AG09309 (cell line): ENCODE measurements around the gene KIF9.

Experiments used
- DNase-seq: peaks from one replicate; pipeline ENCODE4 v3.0.0-alpha.2; 2010; ENCODE audit warnings: low read depth
- H3K4me3 ChIP-seq: 2 replicates; pipeline ENCODE4 v1.5.1; 2011; ENCODE audit warnings: mild to moderate bottlenecking, low read depth, low read length, moderate library complexity; ENCODE audit not compliant: control insufficient read depth
- TF ChIP-seq, protein P1 (sequence below): IDR thresholded peaks from 2 replicates; pipeline ENCODE4 v1.5.1; 2011; ENCODE audit warnings: mild to moderate bottlenecking, low read depth, low read length, inconsistent platforms; ENCODE audit not compliant: insufficient read depth, control insufficient read depth; ENCODE audit errors: missing control alignments

Gene KIF9

DNA sequence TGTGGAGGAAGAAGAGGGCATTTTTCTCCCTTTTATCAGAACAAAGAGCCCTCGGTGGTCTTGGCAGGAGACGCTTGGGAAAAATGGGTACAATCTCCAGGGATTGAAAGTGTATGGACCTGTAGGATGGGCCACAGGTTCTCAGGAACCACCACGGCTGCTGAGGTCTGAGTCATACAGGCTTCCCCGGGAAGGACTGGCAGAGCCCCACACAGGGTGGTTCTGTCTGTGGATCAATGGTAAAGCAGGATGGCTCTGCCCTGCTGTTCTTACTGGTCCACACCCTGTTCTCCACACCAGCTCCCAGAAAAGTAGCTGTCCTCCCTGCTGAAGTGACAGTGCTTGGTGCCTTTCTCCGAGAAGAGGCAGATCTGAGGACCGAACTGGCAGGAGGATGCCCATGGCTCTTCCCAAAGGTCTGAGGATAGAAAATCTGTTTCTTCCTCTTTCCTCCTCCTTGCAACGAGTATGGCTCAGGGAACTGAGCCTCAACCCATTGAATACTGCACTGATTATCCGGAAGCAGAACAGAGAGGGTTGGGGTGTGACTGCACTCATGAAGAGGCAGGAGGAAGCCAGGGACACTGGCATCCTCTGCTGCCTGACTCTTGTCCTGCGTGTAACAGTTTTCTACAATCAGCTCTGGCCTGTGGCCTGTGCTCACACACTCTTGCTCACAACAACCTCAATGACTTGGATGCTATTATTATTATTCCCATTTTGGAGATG lies 39.0 kb downstream of the KIF9 start:
- H3K4me3 ChIP-seq: no peak overlapping the region
- TF ChIP-seq, protein P1, sequence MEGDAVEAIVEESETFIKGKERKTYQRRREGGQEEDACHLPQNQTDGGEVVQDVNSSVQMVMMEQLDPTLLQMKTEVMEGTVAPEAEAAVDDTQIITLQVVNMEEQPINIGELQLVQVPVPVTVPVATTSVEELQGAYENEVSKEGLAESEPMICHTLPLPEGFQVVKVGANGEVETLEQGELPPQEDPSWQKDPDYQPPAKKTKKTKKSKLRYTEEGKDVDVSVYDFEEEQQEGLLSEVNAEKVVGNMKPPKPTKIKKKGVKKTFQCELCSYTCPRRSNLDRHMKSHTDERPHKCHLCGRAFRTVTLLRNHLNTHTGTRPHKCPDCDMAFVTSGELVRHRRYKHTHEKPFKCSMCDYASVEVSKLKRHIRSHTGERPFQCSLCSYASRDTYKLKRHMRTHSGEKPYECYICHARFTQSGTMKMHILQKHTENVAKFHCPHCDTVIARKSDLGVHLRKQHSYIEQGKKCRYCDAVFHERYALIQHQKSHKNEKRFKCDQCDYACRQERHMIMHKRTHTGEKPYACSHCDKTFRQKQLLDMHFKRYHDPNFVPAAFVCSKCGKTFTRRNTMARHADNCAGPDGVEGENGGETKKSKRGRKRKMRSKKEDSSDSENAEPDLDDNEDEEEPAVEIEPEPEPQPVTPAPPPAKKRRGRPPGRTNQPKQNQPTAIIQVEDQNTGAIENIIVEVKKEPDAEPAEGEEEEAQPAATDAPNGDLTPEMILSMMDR: no peak
- DNase-seq: no peak

DNA sequence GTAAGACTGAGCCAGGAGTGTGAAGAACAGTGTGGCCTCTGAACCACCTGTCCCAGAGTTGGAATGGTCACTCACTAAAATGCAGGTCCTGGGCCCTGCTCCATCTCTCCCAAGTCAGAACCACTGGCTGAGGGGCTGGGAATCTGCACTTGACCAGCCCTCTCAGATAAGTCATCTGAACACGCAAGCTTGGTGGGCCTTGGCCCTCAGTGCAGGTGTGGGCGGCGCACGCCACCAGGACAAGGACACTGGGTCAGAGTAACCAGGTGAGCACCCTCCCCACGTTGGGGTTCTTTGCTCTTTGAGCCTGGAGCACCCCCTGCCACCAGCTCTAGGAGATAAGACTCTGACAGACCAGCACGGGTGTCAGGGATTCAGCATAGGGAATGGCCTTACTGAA lies 42.7 kb downstream of the KIF9 start:
- no peak for DNase-seq

DNA sequence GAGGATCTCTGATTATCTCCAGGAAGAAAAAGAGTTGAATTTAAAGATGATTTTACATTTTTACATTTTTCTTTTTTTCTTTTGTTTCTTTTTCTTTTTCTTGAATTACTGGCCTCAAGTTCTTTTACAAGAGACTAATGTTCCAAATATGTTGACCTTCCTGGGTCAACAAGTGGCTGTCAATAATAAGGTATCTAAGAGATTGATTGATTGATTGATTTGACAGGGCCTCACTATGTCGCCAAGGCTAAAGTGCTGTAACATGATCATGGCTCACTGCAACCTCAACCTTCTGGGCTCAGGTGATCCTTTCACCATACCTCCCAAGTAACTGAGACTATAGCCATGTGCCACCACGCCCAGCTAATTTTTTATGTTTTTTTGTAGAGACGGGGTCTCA lies 44.6 kb downstream of the KIF9 start:
- TF ChIP-seq, protein P1: no peak
- H3K4me3 ChIP-seq: no peak overlapping the region
- DNase-seq: no peak

More for the DNA sequence above, 42.7 kb downstream of the KIF9 start:
- TF ChIP-seq, protein P1: no peak
- no peak overlapping the region for H3K4me3 ChIP-seq

DNA sequence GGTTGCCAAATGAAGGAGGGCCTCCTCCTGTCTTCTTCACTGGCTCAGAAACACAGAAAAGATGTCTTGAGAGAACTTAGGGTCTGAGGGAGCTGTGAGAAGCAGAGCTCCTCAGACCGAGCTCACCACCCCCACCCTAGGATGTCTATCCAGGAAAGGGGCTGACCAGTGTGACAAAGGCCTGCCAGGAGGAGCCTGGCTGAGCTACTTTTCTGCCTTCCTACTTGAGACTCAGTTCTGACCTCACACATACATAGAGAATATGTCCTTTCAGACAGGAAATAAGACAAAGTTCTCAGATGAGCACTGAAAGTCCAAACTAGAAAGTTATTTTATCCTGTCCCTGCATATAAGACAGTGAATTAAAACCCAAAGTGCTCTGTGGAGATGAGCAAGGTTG lies 54.5 kb downstream of the KIF9 start:
- no peak overlapping the region for H3K4me3 ChIP-seq
- TF ChIP-seq, protein P1: no peak
- DNase-seq: no peak

DNA sequence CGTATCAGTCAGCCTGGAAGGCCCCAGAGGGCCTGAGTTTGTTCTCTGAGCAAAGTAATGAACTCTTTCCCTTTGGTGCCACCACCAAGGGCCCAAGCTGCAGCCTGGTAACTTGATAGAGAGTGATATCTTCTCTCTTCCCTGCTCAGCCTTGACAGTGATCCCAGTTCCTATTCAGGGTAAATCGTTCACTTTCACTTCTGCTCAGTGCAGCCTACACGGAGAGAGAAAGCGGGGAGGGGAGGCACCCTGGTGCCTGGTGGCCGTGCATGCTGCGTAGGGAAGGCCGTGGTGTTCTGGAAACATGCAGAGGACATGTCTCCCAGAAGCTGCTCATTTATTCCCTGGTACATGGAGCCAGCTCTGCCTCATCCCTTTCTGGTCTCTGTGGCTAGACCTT lies 54.9 kb downstream of the KIF9 start:
- no peak for DNase-seq
- TF ChIP-seq, protein P1: no peak
- H3K4me3 ChIP-seq: no peak overlapping the region

DNA sequence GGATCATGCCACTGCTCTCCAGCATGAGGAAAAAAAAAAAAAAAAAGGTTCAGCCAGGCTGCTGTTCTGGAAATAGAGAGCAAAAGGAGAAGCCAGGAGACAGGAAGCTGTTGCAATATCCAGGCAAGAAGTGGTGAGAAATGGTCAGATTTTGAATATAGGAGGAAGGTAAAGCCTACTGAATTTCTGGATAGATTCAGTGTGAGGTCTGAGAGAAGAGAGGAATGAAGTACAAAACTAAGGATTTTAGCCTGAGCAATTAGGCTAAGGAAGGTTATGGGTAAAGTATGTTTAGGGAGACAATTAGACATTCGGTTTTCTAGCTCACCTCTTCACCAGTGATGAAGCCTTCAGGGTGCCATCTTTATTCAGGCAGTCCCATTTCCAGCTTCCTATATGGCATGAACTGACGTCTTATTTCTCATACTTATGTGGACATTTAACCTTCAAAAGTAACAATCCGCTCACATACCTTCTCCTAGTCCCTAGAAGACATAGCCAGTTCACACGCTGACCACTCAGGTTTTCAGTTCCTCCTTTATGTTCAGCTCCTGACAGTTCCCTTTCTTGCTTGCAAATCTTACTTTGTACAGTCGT lies 57.2 kb downstream of the KIF9 start:
- peak; percentile 32 for DNase-seq
- TF ChIP-seq, protein P1: no peak
- no peak overlapping the region for H3K4me3 ChIP-seq

DNA sequence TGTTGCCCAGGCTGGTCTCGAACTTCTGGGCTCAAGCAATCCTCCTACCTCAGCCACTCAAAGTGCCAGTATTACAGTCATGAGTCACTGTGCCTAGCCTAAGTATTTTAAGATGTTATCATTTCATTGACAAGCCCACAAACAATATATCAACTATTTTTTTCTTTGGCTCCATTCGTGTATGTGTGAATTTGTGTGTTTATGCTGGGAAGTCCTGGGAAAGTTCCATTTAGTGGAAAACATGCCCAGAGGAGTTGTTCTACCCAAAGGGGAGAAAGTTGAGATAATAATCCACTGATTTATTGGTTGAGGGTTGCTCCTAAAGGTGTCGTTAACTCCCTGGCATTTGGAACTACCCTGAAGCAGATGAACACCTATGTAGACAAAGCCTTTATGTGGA lies 58.8 kb downstream of the KIF9 start:
- no peak for DNase-seq
- TF ChIP-seq, protein P1: no peak
- H3K4me3 ChIP-seq: no peak overlapping the region
